Measurements from ENCODE around the gene RAB3B.

Gene RAB3B

DNA sequence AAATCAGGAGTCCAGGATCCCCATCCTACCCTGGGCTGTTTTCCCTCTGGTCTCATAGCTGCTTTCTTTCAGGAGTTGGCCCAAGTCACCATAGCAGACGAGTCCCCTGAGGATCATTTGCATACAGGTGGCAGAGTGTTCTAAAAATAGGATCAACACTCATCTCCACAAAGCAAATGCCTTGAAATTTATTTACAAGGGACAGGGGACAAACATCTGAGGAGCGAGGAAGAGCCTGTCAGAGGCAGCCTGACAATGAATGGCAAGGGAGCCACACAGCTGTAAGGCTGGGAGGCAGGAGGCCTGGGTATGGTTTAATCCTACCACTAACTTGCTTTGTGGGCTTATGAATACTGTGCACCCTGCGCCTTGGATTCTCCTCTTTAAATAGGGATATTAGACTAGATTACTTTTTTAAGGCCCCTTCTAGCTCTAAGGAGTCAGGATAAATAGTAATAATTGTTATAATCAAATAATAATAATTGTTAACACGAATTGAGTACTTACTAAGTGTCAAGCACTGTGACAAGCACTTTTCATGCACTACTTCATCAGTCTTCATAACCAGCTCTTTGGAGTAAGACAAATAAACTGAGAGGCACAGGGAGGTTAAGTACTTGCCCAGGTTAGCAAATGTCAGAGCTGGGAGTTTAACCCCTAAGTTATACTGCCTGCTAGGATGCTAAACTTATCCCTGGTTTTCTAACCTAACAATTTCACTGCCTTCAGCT, 34.5 kb downstream of the RAB3B start:
- DNase-seq, result no peak

DNA sequence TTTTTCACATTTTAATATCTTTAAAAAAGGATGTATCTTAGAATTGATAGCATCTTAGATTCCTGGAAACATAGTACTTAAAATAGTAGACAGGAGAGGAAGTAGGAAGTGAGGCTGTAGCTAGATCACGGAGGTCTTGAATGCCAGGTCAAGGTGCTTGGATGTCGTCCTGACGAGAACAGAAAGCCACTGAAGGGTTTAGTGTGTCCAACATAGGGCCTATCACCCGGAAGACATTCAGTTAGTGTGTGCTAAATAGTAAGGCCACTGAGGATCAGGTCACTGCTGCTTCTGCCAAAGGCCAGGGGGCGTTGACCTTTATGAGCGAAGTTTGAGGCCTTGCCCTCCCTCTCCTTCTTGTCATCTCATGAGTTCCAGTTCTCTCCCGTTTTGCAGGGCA, 35.7 kb downstream of the RAB3B start:
- no peak for DNase-seq

GRCh38 chr1:51953079-51953478, 37.4 kb downstream of the RAB3B start:
- DNase-seq, result no peak

- no peak for DNase-seq
Observed at GRCh38 chr1:51952638-51953037, 37.9 kb downstream of the RAB3B start.

GRCh38 chr1:51950701-51951100, 39.8 kb downstream of the RAB3B start:
- no peak for DNase-seq

DNA sequence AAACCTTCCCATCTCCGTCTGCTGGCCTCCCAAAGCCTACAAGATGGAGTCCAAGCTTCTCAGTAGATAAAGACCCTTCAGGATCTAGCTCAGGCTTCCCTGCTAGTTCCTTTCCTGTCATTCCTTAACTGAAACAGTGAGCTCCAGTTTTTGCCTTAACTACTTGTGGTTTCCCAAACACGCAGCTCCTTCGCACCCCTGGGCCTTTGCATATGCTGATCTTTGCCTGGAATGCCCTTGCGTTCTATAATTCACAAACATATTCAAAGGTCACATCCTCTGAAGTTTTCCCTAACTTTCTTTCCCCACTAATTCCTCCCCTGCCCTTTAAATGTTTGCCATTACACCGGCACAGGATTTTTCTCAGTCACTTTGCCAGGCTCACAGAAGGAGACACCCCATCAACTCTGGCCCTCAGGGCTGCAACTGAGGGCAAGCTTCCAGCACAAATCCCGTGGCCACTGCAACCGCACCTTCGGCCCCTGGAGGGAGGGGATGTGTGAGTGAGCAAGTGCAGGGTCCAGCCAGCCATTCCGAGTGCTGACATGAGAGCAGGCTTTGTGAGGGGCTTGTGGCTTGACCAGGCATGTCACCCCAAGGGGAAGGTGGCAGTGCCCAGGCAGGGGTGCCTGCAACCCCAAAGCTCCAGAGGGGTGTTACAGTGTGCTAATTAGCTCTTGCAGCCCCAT, 41.3 kb downstream of the RAB3B start:
- no peak for DNase-seq

- no peak for DNase-seq
Observed at GRCh38 chr1:51948491-51948915, 42.0 kb downstream of the RAB3B start.

- DNase-seq, result no peak
Observed at GRCh38 chr1:51946300-51946699, 44.2 kb downstream of the RAB3B start.

DNA sequence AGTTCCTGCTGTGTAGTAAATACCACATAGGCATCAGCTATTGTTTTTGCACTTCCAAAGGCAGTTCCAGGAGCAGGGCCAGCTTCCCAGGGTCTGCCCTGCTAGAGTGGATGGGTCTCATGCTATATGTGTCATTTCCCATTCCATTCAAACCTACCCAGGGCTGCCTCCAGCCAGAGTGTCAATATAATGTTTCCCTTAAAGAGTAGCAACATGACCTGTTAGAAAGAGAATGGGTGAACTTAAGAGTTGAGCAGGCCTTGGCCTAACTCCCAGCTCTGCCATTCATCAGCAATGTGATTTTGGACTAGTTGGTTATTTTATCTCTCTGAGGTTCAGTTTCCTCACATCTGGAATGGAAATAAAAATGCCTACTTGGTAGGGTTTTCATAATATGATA, 44.9 kb downstream of the RAB3B start:
- no peak for DNase-seq

DNA sequence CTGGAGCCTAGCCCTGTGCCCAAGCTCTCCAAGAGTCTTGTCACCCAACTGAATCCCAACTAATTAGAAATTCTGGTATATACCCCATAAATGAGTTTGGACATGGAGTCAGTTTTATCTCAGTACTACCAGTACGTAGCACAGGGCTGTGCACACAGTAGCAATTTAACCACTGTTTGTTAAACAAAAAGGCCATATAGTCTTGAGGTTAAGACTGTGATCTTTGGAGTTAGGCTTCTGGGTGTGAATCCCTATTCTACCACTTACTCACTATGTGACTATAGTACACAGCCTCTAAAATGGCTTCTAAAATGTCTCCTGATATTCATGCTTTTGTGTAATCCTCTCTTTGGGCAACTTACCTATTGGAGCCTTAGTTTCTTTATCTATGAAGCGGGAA, 48.2 kb downstream of the RAB3B start:
- DNase-seq, result no peak

- no peak for DNase-seq
Observed at GRCh38 chr1:51941528-51941927, 49.0 kb downstream of the RAB3B start.

- DNase-seq, result no peak
Observed at GRCh38 chr1:51937112-51937511, 53.4 kb downstream of the RAB3B start.

DNA sequence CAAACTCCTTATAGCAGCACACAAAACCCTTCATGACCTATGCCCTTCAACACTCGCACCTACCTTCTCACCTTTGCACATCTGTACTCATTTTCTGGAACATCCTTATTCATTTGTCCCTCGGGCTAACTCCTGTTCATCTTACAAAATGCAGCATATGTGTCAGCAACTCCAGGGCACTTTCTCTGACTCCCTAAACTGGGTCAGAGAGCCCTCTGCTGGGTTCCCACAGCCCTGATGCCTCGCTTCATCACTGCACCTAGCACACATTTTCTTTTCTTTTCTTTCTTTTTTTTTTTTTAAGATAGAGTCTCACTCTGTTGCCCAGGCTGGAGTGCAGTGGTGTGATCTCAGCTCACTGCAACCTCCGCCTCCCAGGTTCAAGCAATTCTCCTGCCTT, 54.0 kb downstream of the RAB3B start:
- no peak for DNase-seq

GRCh38 chr1:51933344-51933743, 57.2 kb downstream of the RAB3B start:
- no peak for DNase-seq

DNA sequence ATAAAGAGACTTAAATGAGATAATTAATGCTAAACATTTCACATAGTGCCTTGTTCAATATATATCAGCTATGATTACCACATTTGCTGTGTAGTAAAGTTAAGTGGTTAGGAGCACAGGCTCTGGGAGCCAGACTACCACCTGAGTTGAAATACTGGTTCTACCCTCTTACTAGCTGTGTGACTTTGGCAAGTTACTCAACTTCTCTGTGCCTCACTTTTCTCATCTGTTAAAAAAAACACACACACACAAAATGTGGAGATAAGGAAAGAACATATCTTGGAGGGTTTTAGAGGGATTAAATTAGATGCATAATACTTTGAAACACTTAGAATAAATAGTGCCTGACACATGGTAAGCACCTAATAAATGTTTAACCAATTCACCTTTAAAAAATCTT, 60.2 kb downstream of the RAB3B start:
- no peak for DNase-seq

DNA sequence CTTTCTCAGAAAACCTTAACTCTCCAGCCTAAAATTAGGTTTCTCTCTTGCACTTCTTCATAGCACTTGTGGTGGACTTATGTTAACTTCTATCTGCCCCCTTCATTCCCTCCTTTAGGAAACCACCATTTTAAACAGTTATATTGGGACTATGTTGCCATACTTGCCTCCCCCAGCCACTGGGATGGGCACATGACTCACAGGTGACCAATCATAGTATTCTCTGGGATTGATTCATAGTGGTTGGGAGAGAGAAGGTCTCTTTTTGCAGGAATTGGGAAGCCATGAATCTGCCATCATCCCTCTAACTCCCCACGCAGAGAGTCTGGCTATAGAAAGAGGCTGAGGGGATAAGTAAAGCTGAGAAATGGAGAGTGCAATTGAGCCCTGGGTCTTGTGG, 61.6 kb downstream of the RAB3B start:
- no peak for DNase-seq

DNA sequence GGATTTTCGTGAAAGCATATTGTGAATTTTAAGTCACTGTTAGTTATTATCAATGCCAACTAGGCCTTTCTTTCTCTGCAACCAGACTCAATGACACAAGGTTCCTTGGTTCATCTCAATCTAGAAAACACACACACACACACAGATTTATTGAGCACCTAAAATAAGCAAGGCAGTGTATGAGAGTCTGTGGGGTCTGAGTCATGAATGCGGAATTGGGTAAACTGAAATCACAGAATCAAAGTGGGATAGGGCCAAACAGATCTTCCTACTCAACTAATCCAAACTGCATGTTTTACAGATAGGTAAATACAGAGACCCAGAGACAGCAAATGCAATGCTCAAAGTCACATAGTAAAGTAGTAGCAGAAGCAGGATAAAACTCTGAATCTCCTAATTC, 63.5 kb downstream of the RAB3B start:
- no peak for DNase-seq

- peak; percentile 29 to 32 for DNase-seq
Observed at GRCh38 chr1:51926171-51926812, 64.2 kb downstream of the RAB3B start.

- peak; percentile 51 to 64 for DNase-seq
Observed at GRCh38 chr1:51924455-51924854, 66.0 kb downstream of the RAB3B start.

GRCh38 chr1:51922040-51922439, 68.5 kb downstream of the RAB3B start:
- DNase-seq, result no peak

DNA sequence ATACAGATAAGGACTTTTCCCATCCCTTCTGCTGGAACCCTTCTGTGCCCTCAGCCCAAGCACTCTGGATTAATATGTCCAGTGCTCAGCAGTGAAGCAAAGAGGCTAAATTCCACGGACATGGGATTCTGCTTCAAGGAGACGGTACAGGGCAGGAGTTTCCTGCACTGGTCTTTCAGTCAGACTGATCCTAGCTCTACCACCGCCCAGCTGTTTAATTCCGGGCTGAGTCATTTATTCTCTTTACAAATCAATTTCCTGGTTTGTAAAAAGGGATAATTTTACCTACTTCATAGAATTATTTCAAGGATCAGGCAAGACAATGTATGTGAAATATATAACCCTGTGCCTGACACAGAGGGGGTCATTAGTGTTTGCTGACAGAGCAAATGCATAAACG, 70.4 kb downstream of the RAB3B start:
- no peak for DNase-seq

GRCh38 chr1:51919684-51920083, 70.8 kb downstream of the RAB3B start:
- DNase-seq, result no peak

- DNase-seq, result no peak
Observed at GRCh38 chr1:51916587-51917405, 73.7 kb downstream of the RAB3B start.

Measured in activated T-cell treated with anti-CD3 and anti-CD28 coated beads, Interleukin-2, amount 50 U/mL, for 48 hours (primary cell).